Calu3 (cell line): ENCODE data around the gene SLC45A1. TPM values are rescaled to one million over a fixed set of nuclear protein-coding genes. Genes with fewer than 3 reads are reported as not detected.

Experiments used
- BruUV-seq: library from RNA; stranded (reverse); fragments of 400-500 nt; replicated peaks from 2 replicates; lab custom pipeline; 2021; lab: Mats Ljungman, UMichigan
- CTCF ChIA-PET: fragments of 300-600 bp; sonication (Branson Sonifier 250); formaldehyde crosslinking; loops from one replicate; lab custom pipeline; 2022; ENCODE audit warnings: antibody characterized with exemption; lab: Charles Lee
- DNase-seq: peaks from one replicate; pipeline ENCODE4 v3.0.0; 2022
- H3K27ac Mint-ChIP-seq: one replicate; pipeline ENCODE4 v1.8.0; 2022; ENCODE audit warnings: mixed read lengths; ENCODE audit not compliant: unreplicated experiment
- H3K27me3 Mint-ChIP-seq: one replicate; pipeline ENCODE4 v1.8.0; 2022; ENCODE audit warnings: mixed read lengths; ENCODE audit not compliant: unreplicated experiment
- H3K36me3 Mint-ChIP-seq: one replicate; pipeline ENCODE4 v1.8.0; 2022; ENCODE audit warnings: mild to moderate bottlenecking, moderate library complexity, mixed read lengths; ENCODE audit not compliant: insufficient read depth, unreplicated experiment
- H3K4me1 Mint-ChIP-seq: one replicate; pipeline ENCODE4 v1.8.0; 2022; ENCODE audit warnings: mild to moderate bottlenecking, low read depth, mixed read lengths; ENCODE audit not compliant: unreplicated experiment
- H3K4me3 Mint-ChIP-seq: one replicate; pipeline ENCODE4 v1.8.0; 2022; ENCODE audit warnings: mild to moderate bottlenecking, low read depth, moderate library complexity, mixed read lengths; ENCODE audit not compliant: unreplicated experiment
- H3K9me3 Mint-ChIP-seq: one replicate; pipeline ENCODE4 v1.8.0; 2022; ENCODE audit warnings: low read depth, mixed read lengths; ENCODE audit not compliant: unreplicated experiment
- intact Hi-C: fragments of 100-400 bp; cut with micrococcal nuclease; formaldehyde crosslinking; loops from one replicate; pipeline ENCODE4 v1.10.0; 2022; ENCODE audit not compliant: unreplicated experiment
- total RNA-seq: library from RNA; stranded (reverse); gene quantifications from 2 replicates; pipeline ENCODE4 v1.2.3, GENCODE V29; 2022
- TF ChIP-seq, protein P1 (sequence below): fragments of 200-600 bp; IDR thresholded peaks from one replicate; pipeline ENCODE4 v1.8.0; 2022; ENCODE audit warnings: antibody characterized with exemption; ENCODE audit not compliant: unreplicated experiment

Gene SLC45A1
- total RNA-seq, 1 experiment from 2014 or later, result 0.73 TPM

GRCh38 chr1:8363186-8363766 is 45.4 kb downstream of the SLC45A1 start:
- Mint-ChIP-seq H3K4me3 (no peak overlapping the region), H3K36me3 (peaks cover 9% of the 10 kb centered on the region), H3K27me3 (no peaks in the 10 kb centered on the region), H3K4me1 (no peaks in the 10 kb centered on the region), H3K27ac (no peak overlapping the region), H3K9me3 (no peaks in the 10 kb centered on the region)
- TF ChIP-seq, protein P1, sequence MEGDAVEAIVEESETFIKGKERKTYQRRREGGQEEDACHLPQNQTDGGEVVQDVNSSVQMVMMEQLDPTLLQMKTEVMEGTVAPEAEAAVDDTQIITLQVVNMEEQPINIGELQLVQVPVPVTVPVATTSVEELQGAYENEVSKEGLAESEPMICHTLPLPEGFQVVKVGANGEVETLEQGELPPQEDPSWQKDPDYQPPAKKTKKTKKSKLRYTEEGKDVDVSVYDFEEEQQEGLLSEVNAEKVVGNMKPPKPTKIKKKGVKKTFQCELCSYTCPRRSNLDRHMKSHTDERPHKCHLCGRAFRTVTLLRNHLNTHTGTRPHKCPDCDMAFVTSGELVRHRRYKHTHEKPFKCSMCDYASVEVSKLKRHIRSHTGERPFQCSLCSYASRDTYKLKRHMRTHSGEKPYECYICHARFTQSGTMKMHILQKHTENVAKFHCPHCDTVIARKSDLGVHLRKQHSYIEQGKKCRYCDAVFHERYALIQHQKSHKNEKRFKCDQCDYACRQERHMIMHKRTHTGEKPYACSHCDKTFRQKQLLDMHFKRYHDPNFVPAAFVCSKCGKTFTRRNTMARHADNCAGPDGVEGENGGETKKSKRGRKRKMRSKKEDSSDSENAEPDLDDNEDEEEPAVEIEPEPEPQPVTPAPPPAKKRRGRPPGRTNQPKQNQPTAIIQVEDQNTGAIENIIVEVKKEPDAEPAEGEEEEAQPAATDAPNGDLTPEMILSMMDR, result no peak
- BruUV-seq, result no TSS peak
- CTCF ChIA-PET, result no interaction called here
- no peak for DNase-seq
- intact Hi-C loops, result no loop called here

GRCh38 chr1:8363767-8364301 is 45.9 kb downstream of the SLC45A1 start:
- Mint-ChIP-seq H3K27ac (no peak overlapping the region), H3K9me3 (no peaks in the 10 kb centered on the region), H3K36me3 (peaks cover 4% of the 10 kb centered on the region), H3K27me3 (no peaks in the 10 kb centered on the region), H3K4me1 (no peaks in the 10 kb centered on the region), H3K4me3 (no peak overlapping the region)
- intact Hi-C loops, result no loop called here
- no TSS peak for BruUV-seq
- CTCF ChIA-PET, result no interaction called here
- TF ChIP-seq, protein P1, result no peak
- no peak for DNase-seq

GRCh38 chr1:8364528-8365442 is 46.9 kb downstream of the SLC45A1 start:
- Mint-ChIP-seq H3K36me3 (peaks cover 4% of the 10 kb centered on the region), H3K9me3 (no peaks in the 10 kb centered on the region), H3K27ac (no peak overlapping the region), H3K4me1 (no peaks in the 10 kb centered on the region), H3K4me3 (no peak overlapping the region), H3K27me3 (no peaks in the 10 kb centered on the region)
- no TSS peak for BruUV-seq
- CTCF ChIA-PET, result no interaction called here
- TF ChIP-seq, protein P1, result no peak
- intact Hi-C loops, result no loop called here
- DNase-seq, result no peak

DNA sequence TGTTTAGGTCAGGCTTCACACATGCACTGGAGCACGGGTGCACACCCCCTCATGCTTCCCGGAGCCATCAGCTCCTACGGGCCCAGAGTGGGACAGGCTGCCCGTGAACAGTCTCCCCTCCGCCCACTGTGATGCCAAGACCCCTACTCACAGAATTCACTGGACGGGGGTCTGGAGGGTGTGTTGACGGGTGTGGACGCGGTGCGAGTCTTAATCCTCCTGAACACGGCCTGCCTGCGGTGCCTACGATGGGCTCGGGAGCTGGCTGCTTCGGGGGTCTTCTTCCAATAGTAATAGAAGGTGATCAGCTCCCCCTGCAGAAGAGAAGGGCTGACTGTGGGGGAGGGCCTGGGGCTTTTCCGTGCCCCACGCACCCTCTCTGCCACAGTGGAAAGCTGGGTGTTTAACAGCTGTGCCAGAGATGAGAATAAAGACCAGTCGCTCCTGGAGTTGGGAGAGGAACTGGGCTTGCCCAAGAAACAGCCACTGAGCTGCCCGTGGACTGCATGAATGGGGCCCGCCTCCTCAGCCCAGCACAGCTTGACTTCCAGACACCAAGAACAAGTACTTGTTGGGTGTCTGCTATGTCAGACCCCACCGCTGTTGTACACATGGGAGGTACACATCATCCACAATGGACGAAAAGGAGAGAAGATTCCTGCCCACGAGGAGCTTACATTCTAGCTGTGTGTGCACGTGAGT is 47.9 kb downstream of the SLC45A1 start:
- H3K4me3 Mint-ChIP-seq, result no peak overlapping the region
- TF ChIP-seq, protein P1, result no peak
- intact Hi-C loops, result no loop called here
- CTCF ChIA-PET, result no interaction called here
- no peak overlapping the region for H3K27ac Mint-ChIP-seq
- peaks cover 4% of the 10 kb centered on the region for H3K36me3 Mint-ChIP-seq
- no peaks in the 10 kb centered on the region for H3K9me3 Mint-ChIP-seq
- DNase-seq, result no peak
- no TSS peak for BruUV-seq
- peaks cover 8% of the 10 kb centered on the region for H3K4me1 Mint-ChIP-seq
- H3K27me3 Mint-ChIP-seq, result no peaks in the 10 kb centered on the region
